ENCODE data around the gene NOA1.

Gene NOA1

GRCh38 chr4:56995525-56995924 lies 18.1 kb upstream of the NOA1 start:
- Histone ChIP-seq H3K4me3 (no peak overlapping the region), H3K27ac (peak overlapping the region; percentile 37 to 46)
- no peak for TF ChIP-seq CTCF (IDR thresholded peaks at IDR 0.05)
- no peak for DNase-seq (ENCODE audit: low spot score)

- no peak for TF ChIP-seq CTCF (IDR thresholded peaks at IDR 0.05)
- no peak overlapping the region for H3K27ac ChIP-seq
- H3K4me3 ChIP-seq: no peak overlapping the region
- DNase-seq (ENCODE audit: low spot score): no peak
Measured at GRCh38 chr4:56990109-56990905, 12.9 kb upstream of the NOA1 start.

GRCh38 chr4:56986952-56987351 lies 9.5 kb upstream of the NOA1 start:
- Histone ChIP-seq H3K4me3 (no peak overlapping the region), H3K27ac (no peak overlapping the region)
- no peak for DNase-seq (ENCODE audit: low spot score)
- no peak for TF ChIP-seq CTCF (IDR thresholded peaks at IDR 0.05)

- TF ChIP-seq CTCF (IDR thresholded peaks at IDR 0.05): no peak
- H3K4me3 ChIP-seq: no peak overlapping the region
- DNase-seq (ENCODE audit: low spot score): no peak
- H3K27ac ChIP-seq: no peak overlapping the region
Measured at GRCh38 chr4:56986192-56986591, 8.8 kb upstream of the NOA1 start.

- no peak for TF ChIP-seq CTCF (IDR thresholded peaks at IDR 0.05)
- no peak for DNase-seq (ENCODE audit: low spot score)
- Histone ChIP-seq H3K27ac (no peak overlapping the region), H3K4me3 (peak overlapping the region; percentile 31)
Measured at GRCh38 chr4:56981795-56982201, 4.4 kb upstream of the NOA1 start.

GRCh38 chr4:56979421-56980072 lies 2.1 kb upstream of the NOA1 start:
- no peak for DNase-seq (ENCODE audit: low spot score)
- H3K27ac ChIP-seq: peak overlapping the region; percentile 77 to 93
- H3K4me3 ChIP-seq: peak overlapping the region; percentile 78
- TF ChIP-seq CTCF (IDR thresholded peaks at IDR 0.05): no peak
